Memory B cell (primary cell): ENCODE measurements around the gene ARPP21.

Source experiments
- ATAC-seq: fragments of 150-1000 bp; cut with Tn5 transposase; 2 replicates; pipeline ENCODE4 v1.10.0; 2021; ENCODE audit warnings: low read depth, mild to moderate bottlenecking, moderate library complexity
- DNase-seq, 2 donors: peaks; one replicate each; pipeline ENCODE4 v3.0.0; 2022; ENCODE audit warnings: low spot score in 2 of 2
- H3K27ac Mint-ChIP-seq: one replicate; pipeline ENCODE4 v1.8.0; 2022; ENCODE audit warnings: mild to moderate bottlenecking, moderate library complexity, mixed read lengths
- H3K27me3 Mint-ChIP-seq: one replicate; pipeline ENCODE4 v1.8.0; 2022; ENCODE audit warnings: mixed read lengths
- H3K36me3 Mint-ChIP-seq: one replicate; pipeline ENCODE4 v1.8.0; 2022; ENCODE audit warnings: mild to moderate bottlenecking, mixed read lengths
- H3K4me1 Mint-ChIP-seq: one replicate; pipeline ENCODE4 v1.8.0; 2022; ENCODE audit warnings: mixed read lengths
- H3K4me3 Mint-ChIP-seq: one replicate; pipeline ENCODE4 v1.8.0; 2022; ENCODE audit warnings: mild to moderate bottlenecking, moderate library complexity, mixed read lengths
- H3K9me3 Mint-ChIP-seq: one replicate; pipeline ENCODE4 v1.8.0; 2022; ENCODE audit warnings: mixed read lengths

Gene ARPP21

GRCh38 chr3:35675621-35676020 is 36.3 kb downstream of the ARPP21 start:
- DNase-seq (no peak), ATAC-seq (no peak)
- H3K4me3 Mint-ChIP-seq, result no peak overlapping the region
- H3K36me3 Mint-ChIP-seq, result no peaks in the 10 kb centered on the region
- no peaks in the 10 kb centered on the region for H3K4me1 Mint-ChIP-seq
- H3K9me3 Mint-ChIP-seq, result no peaks in the 10 kb centered on the region
- peaks cover 2% of the 10 kb centered on the region for H3K27me3 Mint-ChIP-seq
- H3K27ac Mint-ChIP-seq, result no peak overlapping the region

- H3K9me3 Mint-ChIP-seq, result no peaks in the 10 kb centered on the region
- DNase-seq, result no peak
- H3K4me3 Mint-ChIP-seq, result no peak overlapping the region
- H3K27ac Mint-ChIP-seq, result no peak overlapping the region
- no peaks in the 10 kb centered on the region for H3K36me3 Mint-ChIP-seq
- peaks cover 2% of the 10 kb centered on the region for H3K27me3 Mint-ChIP-seq
- ATAC-seq, result no peak
- no peaks in the 10 kb centered on the region for H3K4me1 Mint-ChIP-seq
Measured at GRCh38 chr3:35677797-35678196, 38.5 kb downstream of the ARPP21 start.

DNA sequence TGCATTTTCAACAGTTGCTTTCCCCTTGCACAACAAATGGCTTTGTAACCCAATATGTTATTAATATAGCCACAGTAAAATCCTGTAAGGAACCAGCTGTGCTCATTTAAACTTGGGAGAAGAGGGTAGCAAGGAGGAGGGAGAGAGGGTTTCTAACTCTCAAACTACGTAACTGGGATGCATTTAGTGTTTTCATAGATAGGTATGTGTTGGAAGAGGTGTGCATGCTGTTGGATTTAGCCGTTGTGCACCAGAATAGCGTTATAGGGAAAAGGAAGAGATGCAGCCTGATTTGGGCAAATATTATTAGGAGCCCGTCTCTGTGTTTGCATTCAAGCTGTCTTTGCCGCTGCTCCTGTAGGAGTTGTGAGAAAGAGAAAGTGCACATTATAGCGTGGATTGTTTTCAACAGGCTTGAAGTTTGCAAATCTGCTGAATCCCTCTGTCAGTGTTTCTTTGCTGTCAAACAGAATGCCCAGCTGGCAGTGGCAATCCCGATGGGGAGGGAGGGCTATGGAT is 39.4 kb downstream of the ARPP21 start:
- no peaks in the 10 kb centered on the region for H3K36me3 Mint-ChIP-seq
- H3K27me3 Mint-ChIP-seq, result peaks cover 2% of the 10 kb centered on the region
- no peak for ATAC-seq
- H3K27ac Mint-ChIP-seq, result no peak overlapping the region
- DNase-seq, result no peak
- no peaks in the 10 kb centered on the region for H3K9me3 Mint-ChIP-seq
- no peaks in the 10 kb centered on the region for H3K4me1 Mint-ChIP-seq
- H3K4me3 Mint-ChIP-seq, result no peak overlapping the region

DNA sequence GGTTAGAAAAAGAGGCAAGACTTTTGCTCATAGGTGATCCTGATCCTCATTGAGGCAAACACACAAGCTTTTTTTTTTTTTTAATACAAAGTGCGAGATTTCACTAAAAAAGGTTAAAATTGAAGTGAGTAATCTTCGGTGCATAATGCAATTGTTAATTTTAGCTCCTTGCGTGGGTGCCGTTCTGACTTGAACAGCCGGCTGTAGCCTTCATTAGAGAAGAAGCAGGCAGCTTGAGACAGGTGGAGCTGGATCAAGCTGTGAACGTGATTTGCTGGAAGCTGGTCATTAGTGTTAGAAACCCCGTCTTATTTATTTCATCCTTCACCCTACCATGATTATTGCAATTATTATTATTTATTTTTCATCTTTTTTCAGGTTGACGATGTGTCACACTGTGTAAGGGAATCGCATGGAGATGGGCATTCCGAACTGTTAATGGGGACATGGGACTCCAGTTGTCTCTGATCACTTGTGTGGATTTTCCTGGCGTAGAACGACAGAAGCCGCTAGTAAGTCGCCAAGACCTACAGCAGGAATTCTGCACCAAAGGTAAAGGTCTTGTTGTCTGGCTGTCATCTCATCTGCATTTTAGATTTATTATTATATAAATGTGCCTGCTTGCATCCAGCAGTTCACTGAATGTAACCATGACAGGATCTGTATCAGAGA is 40.2 kb downstream of the ARPP21 start:
- no peaks in the 10 kb centered on the region for H3K4me1 Mint-ChIP-seq
- DNase-seq (no peak), ATAC-seq (no peak)
- H3K4me3 Mint-ChIP-seq, result no peak overlapping the region
- no peaks in the 10 kb centered on the region for H3K36me3 Mint-ChIP-seq
- peaks cover 2% of the 10 kb centered on the region for H3K27me3 Mint-ChIP-seq
- H3K9me3 Mint-ChIP-seq, result no peaks in the 10 kb centered on the region
- no peak overlapping the region for H3K27ac Mint-ChIP-seq

DNA sequence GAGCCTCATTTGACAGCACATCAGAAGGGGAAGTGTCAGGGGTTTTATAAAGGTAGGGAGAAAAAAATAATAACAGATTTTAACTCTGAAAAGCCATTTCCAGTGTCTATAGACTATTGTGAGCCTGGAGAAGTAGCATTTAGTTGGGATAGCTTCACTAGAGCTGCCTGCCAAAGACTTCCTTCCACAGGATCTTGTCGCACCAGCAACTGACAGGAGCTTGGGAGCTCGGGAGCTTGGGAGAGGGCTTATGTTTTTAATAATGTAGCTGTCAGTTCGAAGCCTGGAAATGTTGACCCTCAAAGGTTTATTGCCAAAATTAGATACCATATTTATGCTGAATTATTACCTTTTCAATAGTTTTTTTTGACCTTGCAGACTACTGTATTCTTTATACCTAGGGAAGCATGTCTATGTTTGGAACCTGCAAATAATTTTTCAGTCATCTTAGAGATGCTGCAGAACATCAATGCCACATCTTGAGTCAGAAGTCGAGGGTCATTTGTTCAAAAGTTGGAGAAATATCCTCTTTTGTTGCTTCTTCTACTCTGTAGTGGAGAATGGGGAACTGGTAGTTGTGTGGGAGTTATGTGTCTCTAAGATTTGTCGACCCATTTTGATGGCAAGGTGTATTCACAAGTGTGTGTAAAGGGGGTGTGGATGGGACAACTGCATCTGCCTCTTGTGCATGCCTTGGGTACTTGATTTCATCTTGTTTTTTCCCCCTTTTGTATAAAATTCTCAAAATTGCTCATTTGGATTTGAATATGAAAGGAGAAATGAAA is 41.7 kb downstream of the ARPP21 start:
- Mint-ChIP-seq H3K4me3 (no peak overlapping the region), H3K27ac (no peak overlapping the region), H3K36me3 (no peaks in the 10 kb centered on the region), H3K4me1 (no peaks in the 10 kb centered on the region), H3K9me3 (no peaks in the 10 kb centered on the region), H3K27me3 (no peaks in the 10 kb centered on the region)
- ATAC-seq (no peak), DNase-seq (no peak)

- ATAC-seq (no peak), DNase-seq (no peak)
- Mint-ChIP-seq H3K4me3 (no peak overlapping the region), H3K9me3 (no peaks in the 10 kb centered on the region), H3K27ac (no peak overlapping the region), H3K27me3 (no peaks in the 10 kb centered on the region), H3K36me3 (no peaks in the 10 kb centered on the region), H3K4me1 (no peaks in the 10 kb centered on the region)
Measured at GRCh38 chr3:35685153-35685552, 45.8 kb downstream of the ARPP21 start.

DNA sequence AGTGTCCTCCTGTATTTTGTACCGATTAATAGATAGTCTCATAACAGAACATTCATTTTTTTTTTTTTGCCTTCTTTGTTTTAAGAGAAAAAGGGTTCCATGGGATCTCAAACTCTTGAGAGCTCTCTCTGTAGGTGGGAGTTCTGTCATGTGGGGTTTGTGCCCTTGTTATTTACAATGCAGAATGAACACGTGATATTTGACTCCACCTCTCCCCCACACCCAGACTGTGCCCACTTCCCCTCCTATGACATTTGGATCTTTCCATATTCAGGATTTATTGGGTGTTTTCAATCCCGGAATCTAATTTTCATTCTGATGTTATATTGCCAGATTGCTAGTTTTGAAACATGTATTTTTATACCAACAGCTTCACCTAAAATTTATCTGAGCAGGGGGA is 49.5 kb downstream of the ARPP21 start:
- Mint-ChIP-seq H3K27ac (no peak overlapping the region), H3K9me3 (no peaks in the 10 kb centered on the region), H3K4me1 (no peaks in the 10 kb centered on the region), H3K36me3 (no peaks in the 10 kb centered on the region), H3K27me3 (no peaks in the 10 kb centered on the region), H3K4me3 (no peak overlapping the region)
- DNase-seq, result no peak
- no peak for ATAC-seq

GRCh38 chr3:35690271-35690670 is 50.9 kb downstream of the ARPP21 start:
- no peak overlapping the region for H3K4me3 Mint-ChIP-seq
- no peaks in the 10 kb centered on the region for H3K36me3 Mint-ChIP-seq
- DNase-seq (no peak), ATAC-seq (no peak)
- no peaks in the 10 kb centered on the region for H3K27me3 Mint-ChIP-seq
- H3K4me1 Mint-ChIP-seq, result no peaks in the 10 kb centered on the region
- H3K9me3 Mint-ChIP-seq, result no peaks in the 10 kb centered on the region
- no peak overlapping the region for H3K27ac Mint-ChIP-seq

DNA sequence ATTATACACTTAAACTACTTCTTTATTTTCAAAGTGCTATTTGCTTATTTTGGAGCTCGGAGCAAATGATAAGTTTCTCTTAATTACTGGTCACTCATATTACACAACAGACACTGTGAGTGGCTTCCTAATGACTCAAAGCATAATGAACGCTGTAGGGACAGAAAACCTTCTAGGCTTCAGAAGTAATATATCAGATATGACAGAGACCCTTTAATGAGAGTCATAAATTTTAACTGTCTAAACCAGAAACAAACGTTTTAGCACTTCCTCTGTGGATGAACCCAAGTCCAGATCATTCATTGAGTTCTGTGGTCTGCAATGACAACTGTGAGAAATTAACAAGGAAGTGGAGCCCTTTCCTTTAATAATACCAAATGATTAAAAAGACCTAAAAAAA is 66.6 kb downstream of the ARPP21 start:
- Mint-ChIP-seq H3K27me3 (no peaks in the 10 kb centered on the region), H3K4me1 (peaks cover 2% of the 10 kb centered on the region), H3K36me3 (no peaks in the 10 kb centered on the region), H3K27ac (no peak overlapping the region), H3K9me3 (peaks cover 2% of the 10 kb centered on the region), H3K4me3 (no peak overlapping the region)
- no peak for DNase-seq
- ATAC-seq, result no peak

GRCh38 chr3:35707904-35708303 is 68.6 kb downstream of the ARPP21 start:
- no peak overlapping the region for H3K27ac Mint-ChIP-seq
- no peak for ATAC-seq
- DNase-seq, result no peak
- no peaks in the 10 kb centered on the region for H3K27me3 Mint-ChIP-seq
- no peak overlapping the region for H3K4me3 Mint-ChIP-seq
- no peaks in the 10 kb centered on the region for H3K36me3 Mint-ChIP-seq
- peaks cover 2% of the 10 kb centered on the region for H3K9me3 Mint-ChIP-seq
- H3K4me1 Mint-ChIP-seq, result peaks cover 2% of the 10 kb centered on the region

GRCh38 chr3:35708394-35709271 is 69.3 kb downstream of the ARPP21 start:
- Mint-ChIP-seq H3K36me3 (no peaks in the 10 kb centered on the region), H3K4me3 (no peak overlapping the region), H3K27ac (no peak overlapping the region), H3K27me3 (no peaks in the 10 kb centered on the region), H3K9me3 (peaks cover 2% of the 10 kb centered on the region), H3K4me1 (peaks cover 2% of the 10 kb centered on the region)
- no peak for DNase-seq
- ATAC-seq, result peak; percentile 22

DNA sequence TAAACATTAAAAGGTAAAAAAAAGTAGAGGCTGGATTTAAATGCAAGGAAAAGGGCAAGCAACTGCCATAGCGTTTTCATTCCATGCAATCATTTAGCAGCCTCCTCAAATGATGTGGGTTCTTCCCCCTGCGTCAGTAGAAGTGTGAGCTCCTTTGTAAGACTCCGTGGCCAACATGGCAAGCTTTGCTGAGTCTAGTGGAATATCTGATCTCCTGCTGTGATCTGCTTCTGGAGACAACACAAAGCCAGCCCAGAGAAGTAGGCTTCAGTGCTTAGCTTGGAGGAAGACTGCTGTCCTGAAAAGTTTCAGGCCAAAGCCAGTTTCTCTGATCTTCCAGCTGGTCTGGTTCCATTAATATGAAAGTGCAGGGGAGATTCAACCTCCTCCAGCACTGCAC is 70.4 kb downstream of the ARPP21 start:
- no peaks in the 10 kb centered on the region for H3K36me3 Mint-ChIP-seq
- DNase-seq (no peak), ATAC-seq (no peak)
- H3K9me3 Mint-ChIP-seq, result peaks cover 2% of the 10 kb centered on the region
- H3K27ac Mint-ChIP-seq, result no peak overlapping the region
- no peaks in the 10 kb centered on the region for H3K27me3 Mint-ChIP-seq
- H3K4me1 Mint-ChIP-seq, result peaks cover 2% of the 10 kb centered on the region
- no peak overlapping the region for H3K4me3 Mint-ChIP-seq

GRCh38 chr3:35710554-35710953 is 71.2 kb downstream of the ARPP21 start:
- H3K4me1 Mint-ChIP-seq, result peaks cover 2% of the 10 kb centered on the region
- ATAC-seq, result no peak
- H3K36me3 Mint-ChIP-seq, result no peaks in the 10 kb centered on the region
- H3K27me3 Mint-ChIP-seq, result no peaks in the 10 kb centered on the region
- H3K27ac Mint-ChIP-seq, result no peak overlapping the region
- DNase-seq, result no peak
- H3K9me3 Mint-ChIP-seq, result peaks cover 2% of the 10 kb centered on the region
- H3K4me3 Mint-ChIP-seq, result no peak overlapping the region

- no peak overlapping the region for H3K27ac Mint-ChIP-seq
- H3K36me3 Mint-ChIP-seq, result no peaks in the 10 kb centered on the region
- DNase-seq (no peak), ATAC-seq (no peak)
- no peaks in the 10 kb centered on the region for H3K4me1 Mint-ChIP-seq
- H3K27me3 Mint-ChIP-seq, result no peaks in the 10 kb centered on the region
- no peaks in the 10 kb centered on the region for H3K9me3 Mint-ChIP-seq
- H3K4me3 Mint-ChIP-seq, result no peak overlapping the region
Measured at GRCh38 chr3:35718921-35719320, 79.6 kb downstream of the ARPP21 start.
